ENCODE results near the gene ZIC3.

The ZIC3 gene

GRCh38 chrX:137573324-137574101, 7.6 kb downstream of the ZIC3 start:
- peak in 1 of 10 donors; percentile 71 for DNase-seq
- intact Hi-C loops (cut with DNase I) = no loop called here

GRCh38 chrX:137574102-137574783, 8.3 kb downstream of the ZIC3 start:
- intact Hi-C loops (cut with DNase I) = no loop called here
- peak in 1 of 10 donors; percentile 52 for DNase-seq

- no peak for DNase-seq
- intact Hi-C loops (cut with DNase I) = no loop called here
Observed at GRCh38 chrX:137574784-137575293, 8.9 kb downstream of the ZIC3 start.

GRCh38 chrX:137575596-137576255, 9.8 kb downstream of the ZIC3 start:
- no peak for DNase-seq
- intact Hi-C loops (cut with DNase I) = no loop called here

- DNase-seq = no peak
- intact Hi-C loops (cut with DNase I) = no loop called here
Observed at GRCh38 chrX:137587151-137587550, 21.2 kb downstream of the ZIC3 start.

GRCh38 chrX:137600769-137601168, 34.8 kb downstream of the ZIC3 start:
- intact Hi-C loops (cut with DNase I) = no loop called here
- no peak for DNase-seq
